ENCODE measurements around the gene TSPAN14. TPM values are rescaled to one million over a fixed set of nuclear protein-coding genes. Genes with fewer than 3 reads are reported as not detected.
A peak's percentile ranks its signal among the peaks of the same experiment; 100 is the strongest.

The TSPAN14 gene
- total RNA-seq, 2 donors from 2014 or later, result 121 to 123 TPM

DNA sequence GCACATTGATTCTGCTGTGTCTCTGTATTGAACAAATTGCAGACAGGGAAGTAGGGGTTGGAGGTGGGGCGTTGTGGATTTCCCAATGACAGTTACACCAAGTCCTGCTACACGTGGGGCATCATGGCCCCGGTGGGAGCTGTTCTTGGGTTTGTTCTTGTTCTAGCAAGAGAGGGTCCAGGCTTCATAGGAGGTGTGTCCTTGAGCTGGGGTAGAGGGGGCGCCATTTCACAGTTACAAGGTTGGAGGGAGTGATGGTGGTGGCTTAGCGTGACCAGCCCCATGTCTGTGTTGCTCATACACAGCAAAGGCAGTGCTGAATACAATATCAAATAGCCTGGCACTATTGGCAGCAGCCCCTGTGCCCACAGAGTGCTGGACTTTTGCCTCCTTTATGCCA lies 99.3 kb downstream of the TSPAN14 start:
- Mint-ChIP-seq H3K27ac (no peak overlapping the region), H3K27me3 (ENCODE audit: insufficient read depth) (peaks cover 4% of the 10 kb centered on the region), H3K4me3 (no peak overlapping the region), H3K9me3 (no peaks in the 10 kb centered on the region), H3K4me1 (peaks cover 18% of the 10 kb centered on the region), H3K36me3 (ENCODE audit: low read depth) (no peaks in the 10 kb centered on the region)
- no peak for DNase-seq
- no peaks in the 10 kb centered on the region for H3K4me1 ChIP-seq (ENCODE audit: control insufficient read depth, insufficient read depth, low read length)
- H3K4me3 ChIP-seq (ENCODE audit: low read length), result no peak overlapping the region
- H3K27me3 ChIP-seq (ENCODE audit: control insufficient read depth, insufficient read depth, low read length, poor library complexity, severe bottlenecking), result no peaks in the 10 kb centered on the region
- 83 to 90% methylated on average over 2 to 5 of the region's 5 CpGs for WGBS, 2 experiments (ENCODE audit: insufficient coverage in 1 of 2, insufficient read length in 1 of 2)
- no peak overlapping the region for H3K27ac ChIP-seq (ENCODE audit: low read depth, low read length)
- no peaks in the 10 kb centered on the region for H3K36me3 ChIP-seq (ENCODE audit: control insufficient read depth, insufficient read depth, low read length)
- TF ChIP-seq, protein P1, sequence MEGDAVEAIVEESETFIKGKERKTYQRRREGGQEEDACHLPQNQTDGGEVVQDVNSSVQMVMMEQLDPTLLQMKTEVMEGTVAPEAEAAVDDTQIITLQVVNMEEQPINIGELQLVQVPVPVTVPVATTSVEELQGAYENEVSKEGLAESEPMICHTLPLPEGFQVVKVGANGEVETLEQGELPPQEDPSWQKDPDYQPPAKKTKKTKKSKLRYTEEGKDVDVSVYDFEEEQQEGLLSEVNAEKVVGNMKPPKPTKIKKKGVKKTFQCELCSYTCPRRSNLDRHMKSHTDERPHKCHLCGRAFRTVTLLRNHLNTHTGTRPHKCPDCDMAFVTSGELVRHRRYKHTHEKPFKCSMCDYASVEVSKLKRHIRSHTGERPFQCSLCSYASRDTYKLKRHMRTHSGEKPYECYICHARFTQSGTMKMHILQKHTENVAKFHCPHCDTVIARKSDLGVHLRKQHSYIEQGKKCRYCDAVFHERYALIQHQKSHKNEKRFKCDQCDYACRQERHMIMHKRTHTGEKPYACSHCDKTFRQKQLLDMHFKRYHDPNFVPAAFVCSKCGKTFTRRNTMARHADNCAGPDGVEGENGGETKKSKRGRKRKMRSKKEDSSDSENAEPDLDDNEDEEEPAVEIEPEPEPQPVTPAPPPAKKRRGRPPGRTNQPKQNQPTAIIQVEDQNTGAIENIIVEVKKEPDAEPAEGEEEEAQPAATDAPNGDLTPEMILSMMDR (conservative IDR thresholded peaks at IDR 0.05), result no peak
- H3K9ac ChIP-seq (ENCODE audit: extremely low read depth, low read length, poor library complexity, severe bottlenecking), result no peak overlapping the region
- H3K9me3 ChIP-seq (ENCODE audit: control insufficient read depth, low read length), result no peaks in the 10 kb centered on the region

DNA sequence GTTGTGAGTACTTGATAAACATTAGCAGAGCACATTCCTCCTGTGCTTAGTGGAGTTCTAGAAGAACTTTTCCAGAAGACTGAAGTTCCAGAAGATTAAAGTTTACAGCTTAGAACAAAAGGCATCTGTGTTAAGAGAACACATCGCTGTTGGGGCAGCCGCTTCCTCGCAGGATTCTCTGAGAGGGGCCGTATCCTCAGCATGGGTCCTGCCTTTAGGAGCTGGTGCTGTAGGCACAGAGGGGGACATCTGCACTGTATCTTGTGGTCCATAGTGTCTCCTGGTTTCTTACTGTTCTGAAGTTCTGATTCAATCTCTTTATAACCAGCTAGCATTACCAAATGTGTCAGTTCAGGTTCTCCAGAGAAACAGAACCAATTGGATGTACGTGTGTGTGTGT lies 99.9 kb downstream of the TSPAN14 start:
- no peaks in the 10 kb centered on the region for H3K9me3 Mint-ChIP-seq
- no peak overlapping the region for H3K27ac ChIP-seq (ENCODE audit: low read depth, low read length)
- peaks cover 4% of the 10 kb centered on the region for H3K27me3 Mint-ChIP-seq (ENCODE audit: insufficient read depth)
- no peaks in the 10 kb centered on the region for H3K9me3 ChIP-seq (ENCODE audit: control insufficient read depth, low read length)
- H3K36me3 ChIP-seq (ENCODE audit: control insufficient read depth, insufficient read depth, low read length), result no peaks in the 10 kb centered on the region
- no peak overlapping the region for H3K27ac Mint-ChIP-seq
- no peak overlapping the region for H3K9ac ChIP-seq (ENCODE audit: extremely low read depth, low read length, poor library complexity, severe bottlenecking)
- no peak overlapping the region for H3K4me3 Mint-ChIP-seq
- DNase-seq, result no peak
- peaks cover 18% of the 10 kb centered on the region for H3K4me1 Mint-ChIP-seq
- no peaks in the 10 kb centered on the region for H3K4me1 ChIP-seq (ENCODE audit: control insufficient read depth, insufficient read depth, low read length)
- TF ChIP-seq, protein P1 (conservative IDR thresholded peaks at IDR 0.05), result no peak
- no peaks in the 10 kb centered on the region for H3K36me3 Mint-ChIP-seq (ENCODE audit: low read depth)
- no peaks in the 10 kb centered on the region for H3K27me3 ChIP-seq (ENCODE audit: control insufficient read depth, insufficient read depth, low read length, poor library complexity, severe bottlenecking)
- no peak overlapping the region for H3K4me3 ChIP-seq (ENCODE audit: low read length)
- 93 to 96% methylated on average over 4 to 5 of the region's 5 CpGs for WGBS, 2 experiments (ENCODE audit: insufficient coverage in 1 of 2, insufficient read length in 1 of 2)

DNA sequence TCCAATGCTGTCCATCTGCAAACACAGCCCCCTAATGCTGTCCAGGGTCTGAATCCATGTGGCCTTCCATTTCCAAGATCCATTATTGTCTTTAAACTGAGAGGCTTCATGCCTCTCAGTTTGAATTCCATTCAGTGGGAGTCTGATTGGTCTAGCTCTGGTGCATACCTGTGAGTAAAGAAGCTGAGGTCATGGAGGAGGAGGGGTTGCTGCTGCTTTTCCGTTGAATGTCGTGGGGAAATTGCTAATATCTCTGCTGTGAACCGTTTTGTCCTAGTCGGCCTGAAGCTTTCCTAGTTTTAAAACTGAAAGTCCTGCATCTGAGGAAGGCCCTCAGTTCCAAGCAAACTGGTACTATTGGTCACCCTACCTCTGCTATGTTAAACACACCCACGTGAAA lies 101.3 kb downstream of the TSPAN14 start:
- no peak overlapping the region for H3K9ac ChIP-seq (ENCODE audit: extremely low read depth, low read length, poor library complexity, severe bottlenecking)
- H3K27ac Mint-ChIP-seq, result no peak overlapping the region
- H3K4me3 ChIP-seq (ENCODE audit: low read length), result no peak overlapping the region
- H3K9me3 ChIP-seq (ENCODE audit: control insufficient read depth, low read length), result no peaks in the 10 kb centered on the region
- no peak overlapping the region for H3K27ac ChIP-seq (ENCODE audit: low read depth, low read length)
- H3K27me3 Mint-ChIP-seq (ENCODE audit: insufficient read depth), result peaks cover 4% of the 10 kb centered on the region
- H3K9me3 Mint-ChIP-seq, result no peaks in the 10 kb centered on the region
- H3K27me3 ChIP-seq (ENCODE audit: control insufficient read depth, insufficient read depth, low read length, poor library complexity, severe bottlenecking), result no peaks in the 10 kb centered on the region
- 65 to 82% methylated on average over 5 of the region's 5 CpGs for WGBS, 2 experiments (ENCODE audit: insufficient coverage in 1 of 2, insufficient read length in 1 of 2)
- H3K4me1 ChIP-seq (ENCODE audit: control insufficient read depth, insufficient read depth, low read length), result no peaks in the 10 kb centered on the region
- no peaks in the 10 kb centered on the region for H3K36me3 Mint-ChIP-seq (ENCODE audit: low read depth)
- peaks cover 18% of the 10 kb centered on the region for H3K4me1 Mint-ChIP-seq
- TF ChIP-seq, protein P1 (conservative IDR thresholded peaks at IDR 0.05), result no peak
- H3K36me3 ChIP-seq (ENCODE audit: control insufficient read depth, insufficient read depth, low read length), result no peaks in the 10 kb centered on the region
- peak; percentile 57 for DNase-seq
- H3K4me3 Mint-ChIP-seq, result no peak overlapping the region
